ENCODE data around the gene CLSTN2.

DNA sequence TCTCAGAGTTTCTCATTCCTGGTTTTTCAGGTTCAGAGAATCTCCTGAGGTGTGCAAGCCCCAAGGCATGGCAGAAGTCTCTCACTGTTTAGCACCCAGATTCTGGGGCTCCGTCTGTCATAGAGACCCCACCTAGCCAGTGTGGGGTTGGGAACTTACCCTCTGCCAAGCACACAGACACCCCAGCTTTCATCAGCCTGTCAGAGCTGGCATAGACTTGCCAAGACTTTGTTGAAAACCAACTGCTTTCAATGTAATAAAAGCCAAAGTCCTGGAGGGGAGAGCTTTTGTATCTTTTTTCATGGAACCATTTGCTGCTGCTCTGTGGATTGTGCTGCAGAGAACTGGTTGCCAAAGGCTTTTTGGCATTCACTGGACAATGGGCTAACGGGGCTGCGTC is 401.5 kb downstream of the CLSTN2 start:
- TF ChIP-seq EZH2 (optimal IDR thresholded peaks at IDR 0.05; ENCODE audit: low read depth, low read length) (no peak), EZH2phosphoT487 (IDR thresholded peaks at IDR 0.05; ENCODE audit: low read length) (no peak)
- TF ChIP-seq, protein P1, sequence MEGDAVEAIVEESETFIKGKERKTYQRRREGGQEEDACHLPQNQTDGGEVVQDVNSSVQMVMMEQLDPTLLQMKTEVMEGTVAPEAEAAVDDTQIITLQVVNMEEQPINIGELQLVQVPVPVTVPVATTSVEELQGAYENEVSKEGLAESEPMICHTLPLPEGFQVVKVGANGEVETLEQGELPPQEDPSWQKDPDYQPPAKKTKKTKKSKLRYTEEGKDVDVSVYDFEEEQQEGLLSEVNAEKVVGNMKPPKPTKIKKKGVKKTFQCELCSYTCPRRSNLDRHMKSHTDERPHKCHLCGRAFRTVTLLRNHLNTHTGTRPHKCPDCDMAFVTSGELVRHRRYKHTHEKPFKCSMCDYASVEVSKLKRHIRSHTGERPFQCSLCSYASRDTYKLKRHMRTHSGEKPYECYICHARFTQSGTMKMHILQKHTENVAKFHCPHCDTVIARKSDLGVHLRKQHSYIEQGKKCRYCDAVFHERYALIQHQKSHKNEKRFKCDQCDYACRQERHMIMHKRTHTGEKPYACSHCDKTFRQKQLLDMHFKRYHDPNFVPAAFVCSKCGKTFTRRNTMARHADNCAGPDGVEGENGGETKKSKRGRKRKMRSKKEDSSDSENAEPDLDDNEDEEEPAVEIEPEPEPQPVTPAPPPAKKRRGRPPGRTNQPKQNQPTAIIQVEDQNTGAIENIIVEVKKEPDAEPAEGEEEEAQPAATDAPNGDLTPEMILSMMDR (IDR thresholded peaks at IDR 0.05; ENCODE audit: low read length), result no peak

Data from MM.1S (cell line).